HEK293 (cell line): Measurements from ENCODE around the gene ACTA1.

Source experiments
- CTCF ChIA-PET: fragments of 350-600 bp; formaldehyde crosslinking; extraction: SDS; loops from one replicate; lab custom pipeline; 2021; ENCODE audit warnings: antibody characterized with exemption; lab: Yijun Ruan, JAX
- POLR2A ChIA-PET: fragments of 300-600 bp; formaldehyde crosslinking; extraction: SDS; loops from one replicate; lab custom pipeline; 2020; ENCODE audit warnings: antibody characterized with exemption, inconsistent platforms; lab: Yijun Ruan, JAX
- H3K27ac ChIP-seq: fragments of 200-500 bp; sonication (Bioruptor generic); 2 replicates; pipeline ENCODE4 v1.5.1; 2014; ENCODE audit warnings: low read depth, low read length, control low read depth, inconsistent platforms; ENCODE audit errors: extremely low read depth
- H3K36me3 ChIP-seq, 2 experiments: fragments of 200-500 bp in 1 of 2; sonication (Bioruptor generic) in 1 of 2; 1 replicate in 1 of 2; 2 replicates in 1 of 2; pipeline ENCODE4 v1.5.1; 2014 to 2017; ENCODE audit warnings: inconsistent platforms in 2 of 2, low read length in 2 of 2; ENCODE audit not compliant: control insufficient read depth in 2 of 2, insufficient read depth in 1 of 2
- H3K4me1 ChIP-seq: fragments of 200-500 bp; sonication (Bioruptor generic); 2 replicates; pipeline ENCODE4 v1.5.1; 2014; ENCODE audit warnings: mild to moderate bottlenecking, low read length, inconsistent platforms; ENCODE audit not compliant: control insufficient read depth, insufficient read depth
- H3K4me3 ChIP-seq: 2 replicates; pipeline ENCODE4 v1.5.1; 2011; ENCODE audit warnings: low read depth, mild to moderate bottlenecking, control low read depth, low read length, moderate library complexity
- H3K9me3 ChIP-seq: fragments of 200-500 bp; sonication (Bioruptor generic); 2 replicates; pipeline ENCODE4 v1.5.1; 2014; ENCODE audit warnings: low read depth, low read length, inconsistent platforms; ENCODE audit not compliant: control insufficient read depth, insufficient read depth
- ELK4 ChIP-seq: IDR thresholded peaks from 2 replicates; pipeline ENCODE4 v1.6.1; 2011; ENCODE audit warnings: mild to moderate bottlenecking, low read depth, low read length, borderline replicate concordance
- GLI2 ChIP-seq: fragments of 450-650 bp; formaldehyde crosslinking; IDR thresholded peaks from 2 replicates; pipeline ENCODE4; 2017; ENCODE audit warnings: missing biosample characterization, missing genetic modification characterization, low read depth, borderline replicate concordance
- GLI4 ChIP-seq: fragments of 450-650 bp; formaldehyde crosslinking; IDR thresholded peaks from 2 replicates; pipeline ENCODE4 v1.5.1; 2016; ENCODE audit warnings: missing biosample characterization, missing genetic modification characterization
- GLIS1 ChIP-seq: fragments of 450-650 bp; formaldehyde crosslinking; IDR thresholded peaks from 2 replicates; pipeline ENCODE4 v1.5.1; 2016; ENCODE audit warnings: missing biosample characterization, missing genetic modification characterization
- HOXA7 ChIP-seq: sonication (generic); formaldehyde crosslinking; IDR thresholded peaks from 2 replicates; pipeline ENCODE4 v1.8.1; 2022; ENCODE audit warnings: missing genetic modification reagents, borderline replicate concordance
- OSR2 ChIP-seq: fragments of 450-650 bp; formaldehyde crosslinking; IDR thresholded peaks from 2 replicates; pipeline ENCODE4 v1.5.1; 2016; ENCODE audit warnings: missing biosample characterization, missing genetic modification characterization
- RBAK ChIP-seq: fragments of 450-650 bp; formaldehyde crosslinking; IDR thresholded peaks from 2 replicates; pipeline ENCODE4 v1.5.1; 2016; ENCODE audit warnings: missing biosample characterization, missing genetic modification characterization
- SP7 ChIP-seq: fragments of 450-650 bp; formaldehyde crosslinking; IDR thresholded peaks from 2 replicates; pipeline ENCODE4 v1.5.1; 2016; ENCODE audit warnings: missing biosample characterization, missing genetic modification characterization
- ZBTB21 ChIP-seq: fragments of 450-650 bp; formaldehyde crosslinking; IDR thresholded peaks from 2 replicates; pipeline ENCODE4 v1.5.1; 2017; ENCODE audit warnings: missing biosample characterization, missing genetic modification characterization
- ZBTB26 ChIP-seq: fragments of 450-650 bp; formaldehyde crosslinking; optimal IDR thresholded peaks from 2 replicates; pipeline ENCODE3; 2016; ENCODE audit warnings: missing biosample characterization, mild to moderate bottlenecking, missing genetic modification characterization
- ZBTB7A ChIP-seq: fragments of 450-650 bp; formaldehyde crosslinking; IDR thresholded peaks from 2 replicates; pipeline ENCODE4 v1.5.1; 2016; ENCODE audit warnings: low read depth, missing biosample characterization, missing genetic modification characterization
- ZFP3 ChIP-seq: fragments of 450-650 bp; formaldehyde crosslinking; IDR thresholded peaks from 2 replicates; pipeline ENCODE4 v1.5.1; 2016; ENCODE audit warnings: low read depth, missing biosample characterization, missing genetic modification characterization
- ZNF112 ChIP-seq: fragments of 450-650 bp; formaldehyde crosslinking; IDR thresholded peaks from 2 replicates; pipeline ENCODE4 v1.5.0; 2017; ENCODE audit warnings: missing biosample characterization, missing genetic modification characterization
- ZNF132 ChIP-seq: fragments of 450-650 bp; formaldehyde crosslinking; IDR thresholded peaks from 2 replicates; pipeline ENCODE4 v1.5.1; 2017; ENCODE audit warnings: missing biosample characterization, missing genetic modification characterization, borderline replicate concordance
- ZNF146 ChIP-seq: fragments of 450-650 bp; formaldehyde crosslinking; IDR thresholded peaks from 2 replicates; pipeline ENCODE4 v1.5.1; 2016; ENCODE audit warnings: missing biosample characterization, missing genetic modification characterization
- ZNF169 ChIP-seq: fragments of 450-650 bp; formaldehyde crosslinking; IDR thresholded peaks from 2 replicates; pipeline ENCODE4 v1.5.1; 2016; ENCODE audit warnings: missing biosample characterization, missing genetic modification characterization
- ZNF426 ChIP-seq: fragments of 450-650 bp; formaldehyde crosslinking; IDR thresholded peaks from 2 replicates; pipeline ENCODE4 v1.5.1; 2017; ENCODE audit warnings: missing biosample characterization, missing genetic modification characterization, mild to moderate bottlenecking, inconsistent platforms, moderate library complexity
- ZNF561 ChIP-seq: fragments of 450-650 bp; IDR thresholded peaks from 2 replicates; pipeline ENCODE4 v1.5.1; 2018; ENCODE audit warnings: missing biosample characterization, missing genetic modification characterization, borderline replicate concordance
- ZNF585B ChIP-seq: fragments of 450-650 bp; formaldehyde crosslinking; IDR thresholded peaks from 2 replicates; pipeline ENCODE4 v1.5.1; 2016; ENCODE audit warnings: missing biosample characterization, missing genetic modification characterization
- ZNF626 ChIP-seq: fragments of 450-650 bp; sonication (Bioruptor Pico); formaldehyde crosslinking; IDR thresholded peaks from 2 replicates; pipeline ENCODE4 v1.5.1; 2018; ENCODE audit warnings: missing biosample characterization, missing genetic modification characterization, inconsistent platforms
- ZNF654 ChIP-seq: fragments of 450-650 bp; formaldehyde crosslinking; IDR thresholded peaks from 2 replicates; pipeline ENCODE4 v1.5.1; 2016; ENCODE audit warnings: low read depth, missing biosample characterization, missing genetic modification characterization
- TF ChIP-seq, protein P1 (sequence below): sonication (generic); formaldehyde crosslinking; IDR thresholded peaks from 2 replicates; pipeline ENCODE4 v1.8.1; 2022; ENCODE audit warnings: mild to moderate bottlenecking, moderate library complexity, missing genetic modification reagents
- TF ChIP-seq, protein P2 (sequence below): fragments of 450-650 bp; formaldehyde crosslinking; IDR thresholded peaks from 2 replicates; pipeline ENCODE4 v1.5.1; 2016; ENCODE audit warnings: missing biosample characterization, missing genetic modification characterization

Gene ACTA1

GRCh38 chr1:229434641-229435051 is 752 bp upstream of the ACTA1 start (continued):
- TF ChIP-seq GLI2 (tag by site-specific recombination) (no peak), GLIS1 (no peak), GLI4 (tag by site-specific recombination) (no peak), ZBTB26 (tag by site-specific recombination) (no peak), ZNF561 (tag by site-specific recombination) (no peak), ZBTB21 (no peak), ZNF112 (tag by site-specific recombination) (no peak), OSR2 (tag by site-specific recombination) (no peak), ZNF626 (tag by site-specific recombination) (no peak)
- TF ChIP-seq, protein P1, sequence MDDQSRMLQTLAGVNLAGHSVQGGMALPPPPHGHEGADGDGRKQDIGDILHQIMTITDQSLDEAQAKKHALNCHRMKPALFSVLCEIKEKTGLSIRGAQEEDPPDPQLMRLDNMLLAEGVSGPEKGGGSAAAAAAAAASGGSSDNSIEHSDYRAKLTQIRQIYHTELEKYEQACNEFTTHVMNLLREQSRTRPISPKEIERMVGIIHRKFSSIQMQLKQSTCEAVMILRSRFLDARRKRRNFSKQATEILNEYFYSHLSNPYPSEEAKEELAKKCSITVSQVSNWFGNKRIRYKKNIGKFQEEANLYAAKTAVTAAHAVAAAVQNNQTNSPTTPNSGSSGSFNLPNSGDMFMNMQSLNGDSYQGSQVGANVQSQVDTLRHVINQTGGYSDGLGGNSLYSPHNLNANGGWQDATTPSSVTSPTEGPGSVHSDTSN (CRISPR knock-in tag), result no peak

- POLR2A ChIA-PET, result no interaction called here
- TF ChIP-seq ZFP3, result no peak
- TF ChIP-seq ZBTB7A (tag by site-specific recombination), result no peak
- no peak for TF ChIP-seq ZNF132 (tag by site-specific recombination)
- TF ChIP-seq ZNF654 (tag by site-specific recombination), result no peak
- TF ChIP-seq, protein P2, sequence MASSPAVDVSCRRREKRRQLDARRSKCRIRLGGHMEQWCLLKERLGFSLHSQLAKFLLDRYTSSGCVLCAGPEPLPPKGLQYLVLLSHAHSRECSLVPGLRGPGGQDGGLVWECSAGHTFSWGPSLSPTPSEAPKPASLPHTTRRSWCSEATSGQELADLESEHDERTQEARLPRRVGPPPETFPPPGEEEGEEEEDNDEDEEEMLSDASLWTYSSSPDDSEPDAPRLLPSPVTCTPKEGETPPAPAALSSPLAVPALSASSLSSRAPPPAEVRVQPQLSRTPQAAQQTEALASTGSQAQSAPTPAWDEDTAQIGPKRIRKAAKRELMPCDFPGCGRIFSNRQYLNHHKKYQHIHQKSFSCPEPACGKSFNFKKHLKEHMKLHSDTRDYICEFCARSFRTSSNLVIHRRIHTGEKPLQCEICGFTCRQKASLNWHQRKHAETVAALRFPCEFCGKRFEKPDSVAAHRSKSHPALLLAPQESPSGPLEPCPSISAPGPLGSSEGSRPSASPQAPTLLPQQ (tag by site-specific recombination), result no peak
- TF ChIP-seq ELK4, result no peak
- no peak for TF ChIP-seq ZNF169 (tag by site-specific recombination)
- no peak for TF ChIP-seq SP7 (tag by site-specific recombination)
- TF ChIP-seq ZNF146 (tag by site-specific recombination), result no peak
- no peak for TF ChIP-seq RBAK (tag by site-specific recombination)
- no peak for TF ChIP-seq ZNF426 (tag by site-specific recombination)
- no peak for TF ChIP-seq HOXA7 (CRISPR knock-in tag)
- no peak for TF ChIP-seq ZNF585B (tag by site-specific recombination)
- CTCF ChIA-PET, result no interaction called here
- Histone ChIP-seq H3K9me3 (no peaks in the 10 kb centered on the region), H3K4me1 (no peaks in the 10 kb centered on the region), H3K4me3 (no peak overlapping the region), H3K27ac (no peak overlapping the region), H3K36me3 (peaks cover 0 to 4% of the 10 kb centered on the region in 2 experiments; a peak in 1 of 3 replicates)
These were observed 410 bp downstream of the ACTA1 start for GRCh38 chr1:229433364-229434004.
